AG04449 (cell line): ENCODE results near the gene ARID1B.
"Not testable (repeated sequence)": the region's sequence is repeated elsewhere in the genome, so short reads cannot be mapped to it uniquely, and the experiment has no call there.

Source experiments
- CTCF ChIA-PET: fragments of 350-600 bp; formaldehyde crosslinking; extraction: SDS; loops from one replicate; lab custom pipeline; 2021; ENCODE audit warnings: antibody characterized with exemption; lab: Yijun Ruan, JAX
- POLR2A ChIA-PET: fragments of 400-600, 350-600 bp; formaldehyde crosslinking; extraction: SDS; loops from one replicate; lab custom pipeline; 2020; ENCODE audit warnings: antibody characterized with exemption, inconsistent platforms; lab: Yijun Ruan, JAX
- DNase-seq: peaks from one replicate; pipeline ENCODE4 v3.0.0-alpha.2; 2010; ENCODE audit warnings: low read depth, low spot score
- H3K4me3 ChIP-seq: 2 replicates; pipeline ENCODE4 v1.5.1; 2011; ENCODE audit warnings: low read depth, mild to moderate bottlenecking, control low read depth, low read length
- CTCF ChIP-seq: IDR thresholded peaks from one replicate; pipeline ENCODE4 v1.5.1; 2011; ENCODE audit warnings: mild to moderate bottlenecking, moderate library complexity, low read length, control low read depth, inconsistent platforms; ENCODE audit not compliant: insufficient read depth; ENCODE audit errors: missing control alignments

Gene ARID1B

DNA sequence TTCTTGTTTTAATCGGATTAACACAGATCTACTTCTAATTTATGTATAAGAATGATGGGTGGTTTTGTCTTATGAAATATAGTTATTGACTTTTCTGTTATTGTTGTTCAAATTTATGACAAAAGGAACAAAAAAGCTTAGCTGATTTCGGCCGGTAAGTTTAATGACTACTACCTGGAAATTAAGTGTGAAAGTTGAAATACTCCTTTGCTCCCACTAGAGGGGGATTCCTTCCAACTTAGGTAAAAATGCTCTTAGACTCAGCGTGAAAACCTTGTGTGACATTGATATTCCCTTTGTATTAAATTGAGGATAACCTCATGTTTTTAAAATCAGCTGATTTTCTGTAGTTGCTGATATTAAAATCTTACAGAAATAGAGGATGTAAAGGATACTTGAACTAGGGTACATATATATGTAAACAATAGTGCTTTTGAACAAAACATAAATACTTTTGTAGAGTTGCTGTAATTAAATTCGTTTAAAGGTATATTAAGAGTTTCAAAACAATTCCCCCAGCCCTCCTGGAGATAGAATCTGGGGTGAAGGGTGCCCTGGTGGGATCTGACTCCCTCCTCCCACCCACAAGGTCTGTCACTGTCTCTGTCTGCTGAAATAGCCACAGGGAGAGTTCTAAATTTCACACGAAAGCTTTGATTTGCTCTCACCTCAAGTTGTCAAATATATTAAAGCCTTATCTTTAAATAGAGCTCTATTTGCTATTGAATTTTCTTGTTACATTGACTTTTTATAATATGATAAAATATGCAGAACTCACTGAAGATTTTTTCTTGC lies 257.5 kb downstream of the ARID1B start:
- POLR2A ChIA-PET = no interaction called here

GRCh38 chr6:157035546-157035945 lies 258.4 kb downstream of the ARID1B start:
- ChIA-PET CTCF (interaction anchor here (0.9 to 4.6 kb wide), 19 partner anchors 7 to 240 kb away, joined by 3 to 52 read pairs (median 5); no protein-coding TSS in a partner anchor), POLR2A (no interaction called here)
- TF ChIP-seq CTCF = no peak
- no peak overlapping the region for H3K4me3 ChIP-seq
- no peak for DNase-seq

More for the DNA sequence above, 257.5 kb downstream of the ARID1B start:
- H3K4me3 ChIP-seq = no peak overlapping the region
- TF ChIP-seq CTCF = peak; percentile 53
- no peak for DNase-seq
- CTCF ChIA-PET = interaction anchor here (0.8 to 4.6 kb wide), 21 partner anchors 8 to 348 kb away, joined by 3 to 52 read pairs (median 3); no protein-coding TSS in a partner anchor

- no peak for DNase-seq
- no peak for TF ChIP-seq CTCF
- no peak overlapping the region for H3K4me3 ChIP-seq
- ChIA-PET CTCF (interaction anchor here (0.7 to 3.5 kb wide), 8 partner anchors 8 to 239 kb away, joined by 3 to 39 read pairs (median 4); no protein-coding TSS in a partner anchor), POLR2A (no interaction called here)
Measured at GRCh38 chr6:157036245-157036711, 259.1 kb downstream of the ARID1B start.

DNA sequence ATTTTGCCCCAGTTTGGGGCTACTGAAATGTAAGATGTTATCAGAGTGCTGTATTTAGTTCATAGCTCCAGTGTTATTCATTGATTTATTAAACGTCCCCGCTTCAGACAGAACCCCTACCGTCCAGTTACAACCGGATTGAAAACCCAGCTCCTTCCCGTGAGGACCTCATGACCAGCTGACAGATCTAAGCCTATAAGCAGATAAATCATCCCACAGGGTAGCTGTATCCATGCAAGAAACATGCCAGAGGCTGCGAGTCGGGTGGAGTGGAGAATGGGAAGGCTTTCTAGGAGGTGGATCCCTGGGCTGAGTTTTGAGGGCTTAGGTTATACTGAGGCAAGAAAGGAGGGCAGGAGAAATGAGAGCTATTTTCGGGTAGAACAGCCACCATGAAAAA lies 260.0 kb downstream of the ARID1B start:
- TF ChIP-seq CTCF = no peak
- ChIA-PET CTCF (interaction anchor here (0.8 to 3.5 kb wide), 7 partner anchors 9 to 149 kb away, joined by 3 to 39 read pairs (median 4); no protein-coding TSS in a partner anchor), POLR2A (no interaction called here)
- DNase-seq = no peak
- no peak overlapping the region for H3K4me3 ChIP-seq

- CTCF ChIA-PET = interaction anchor here (3.5 kb wide), 1 partner anchor 146 kb away, joined by 22 read pairs; no protein-coding TSS in a partner anchor
- no peak for DNase-seq
- POLR2A ChIA-PET = no interaction called here
- no peak overlapping the region for H3K4me3 ChIP-seq
- TF ChIP-seq CTCF = no peak
Measured at GRCh38 chr6:157038610-157039009, 261.4 kb downstream of the ARID1B start.

- CTCF ChIA-PET, POLR2A ChIA-PET, H3K4me3 ChIP-seq, DNase-seq: not testable (repeated sequence)
Measured at GRCh38 chr6:157039639-157040038, 262.5 kb downstream of the ARID1B start.
